ENCODE data around the gene GSX1. TPM values are rescaled to one million over a fixed set of nuclear protein-coding genes. Genes with fewer than 3 reads are reported as not detected.

Gene GSX1
- total and polyA plus RNA-seq, 7 experiments from 2014 or later: not detected

DNA sequence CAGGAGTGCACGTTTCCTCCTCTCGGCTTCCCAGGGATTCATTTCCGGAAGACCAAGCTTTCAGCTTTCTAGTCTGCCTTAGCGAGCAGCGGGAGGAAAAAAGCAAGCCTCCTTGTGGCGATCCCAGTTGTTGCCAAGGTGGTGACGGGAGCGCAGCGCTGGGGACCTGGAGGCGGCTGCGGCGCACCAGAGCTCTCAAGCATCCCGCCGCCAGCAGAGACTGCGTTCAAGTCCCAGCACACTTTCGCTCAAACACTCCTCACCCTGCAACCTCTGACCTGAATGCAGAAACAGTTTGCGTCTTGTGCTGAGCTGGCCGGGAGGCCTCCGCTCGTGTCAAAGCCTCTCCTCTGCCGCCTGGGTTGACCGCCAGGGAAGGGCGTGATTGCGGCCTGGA, 4.9 kb downstream of the GSX1 start:
- ChIA-PET POLR2A (no interaction called here), CTCF (interaction anchor here (1.7 to 1.9 kb wide), 2 partner anchors 29 to 33 kb away, joined by 3 to 5 read pairs; no protein-coding TSS in a partner anchor)
- Mint-ChIP-seq H3K4me1 (peaks cover 7 to 28% (median 14%) of the 10 kb centered on the region in 7 donors), H3K27ac (no peak overlapping the region), H3K9me3 (peaks cover 0 to 7% (median 0%) of the 10 kb centered on the region in 11 donors), H3K27me3 (peaks cover 74 to 96% (median 80%) of the 10 kb centered on the region in 5 donors), H3K4me3 (no peak overlapping the region), H3K36me3 (peaks cover 0 to 4% (median 0%) of the 10 kb centered on the region in 5 donors)
- no peak overlapping the region for H3K4me3 ChIP-seq (ENCODE audit: low read length)
- DNase-seq (no peak), ATAC-seq (no peak)
- peaks cover under 1% of the 10 kb centered on the region in 2 donors for H3K4me1 ChIP-seq (ENCODE audit: control insufficient read depth in 2 of 2, insufficient read depth in 2 of 2, low read length in 2 of 2)
- no peaks in the 10 kb centered on the region for H3K9me3 ChIP-seq (ENCODE audit: control insufficient read depth in 2 of 3, low read length in 3 of 3)
- H3K36me3 ChIP-seq (ENCODE audit: control insufficient read depth in 2 of 3, insufficient read depth in 3 of 3, low read length in 3 of 3): no peaks in the 10 kb centered on the region
- no peak overlapping the region for H3K27ac ChIP-seq (ENCODE audit: low read depth, low read length)
- intact Hi-C loops (cut with micrococcal nuclease): no loop called here
- peaks cover 3 to 16% of the 10 kb centered on the region in 2 donors for H3K27me3 ChIP-seq (ENCODE audit: control insufficient read depth in 2 of 2, insufficient read depth in 2 of 2, low read length in 2 of 2)

DNA sequence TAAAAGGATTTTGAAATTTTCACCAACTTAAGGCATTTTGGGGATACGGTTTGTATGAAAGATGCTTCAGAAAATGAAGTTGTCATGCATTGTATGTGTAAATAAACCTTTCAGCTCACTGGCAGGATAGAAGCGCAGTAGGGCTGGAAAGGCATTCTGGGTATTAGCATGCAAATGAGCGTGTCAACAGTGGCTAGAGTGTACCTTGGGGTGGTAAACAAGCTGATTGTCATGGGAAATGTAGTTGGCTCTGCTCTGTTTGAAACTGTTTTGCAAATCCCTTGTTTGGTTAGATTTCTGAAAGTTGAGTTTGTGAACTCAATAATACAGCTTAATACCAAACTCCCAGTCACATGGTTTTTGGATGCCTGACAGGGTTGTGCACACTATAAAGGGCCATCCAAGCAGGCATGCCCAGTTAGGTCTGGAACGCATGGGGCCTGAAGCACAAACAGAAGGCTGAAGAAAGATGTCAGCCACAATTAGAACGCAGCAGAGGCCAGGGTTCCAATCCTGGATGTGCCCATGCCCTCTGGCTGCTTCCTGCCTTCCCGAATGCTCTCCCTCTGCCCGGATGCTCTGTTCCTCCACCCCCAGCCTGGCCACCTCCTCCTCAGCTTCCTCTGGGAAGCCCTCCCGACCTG, 14.6 kb downstream of the GSX1 start:
- H3K36me3 ChIP-seq (ENCODE audit: control insufficient read depth in 2 of 3, insufficient read depth in 3 of 3, low read length in 3 of 3): no peaks in the 10 kb centered on the region
- Mint-ChIP-seq H3K27ac (no peak overlapping the region), H3K9me3 (peaks cover 0 to 2% (median 0%) of the 10 kb centered on the region in 11 donors), H3K4me3 (no peak overlapping the region), H3K36me3 (no peaks in the 10 kb centered on the region), H3K4me1 (no peaks in the 10 kb centered on the region), H3K27me3 (peaks cover 46 to 66% (median 58%) of the 10 kb centered on the region in 5 donors)
- no peak overlapping the region for H3K27ac ChIP-seq (ENCODE audit: low read depth, low read length)
- H3K4me3 ChIP-seq (ENCODE audit: low read length): no peak overlapping the region
- ATAC-seq (no peak), DNase-seq (no peak)
- intact Hi-C loops (cut with micrococcal nuclease): no loop called here
- ChIA-PET CTCF (interaction anchor here (0.9 to 1.3 kb wide), 2 partner anchors 10 to 19 kb away, joined by 3 read pairs; no protein-coding TSS in a partner anchor), POLR2A (no interaction called here)
- H3K4me1 ChIP-seq (ENCODE audit: control insufficient read depth in 2 of 2, insufficient read depth in 2 of 2, low read length in 2 of 2): no peaks in the 10 kb centered on the region
- H3K27me3 ChIP-seq (ENCODE audit: control insufficient read depth in 2 of 2, insufficient read depth in 2 of 2, low read length in 2 of 2): no peaks in the 10 kb centered on the region
- H3K9me3 ChIP-seq (ENCODE audit: control insufficient read depth in 2 of 3, low read length in 3 of 3): no peaks in the 10 kb centered on the region

DNA sequence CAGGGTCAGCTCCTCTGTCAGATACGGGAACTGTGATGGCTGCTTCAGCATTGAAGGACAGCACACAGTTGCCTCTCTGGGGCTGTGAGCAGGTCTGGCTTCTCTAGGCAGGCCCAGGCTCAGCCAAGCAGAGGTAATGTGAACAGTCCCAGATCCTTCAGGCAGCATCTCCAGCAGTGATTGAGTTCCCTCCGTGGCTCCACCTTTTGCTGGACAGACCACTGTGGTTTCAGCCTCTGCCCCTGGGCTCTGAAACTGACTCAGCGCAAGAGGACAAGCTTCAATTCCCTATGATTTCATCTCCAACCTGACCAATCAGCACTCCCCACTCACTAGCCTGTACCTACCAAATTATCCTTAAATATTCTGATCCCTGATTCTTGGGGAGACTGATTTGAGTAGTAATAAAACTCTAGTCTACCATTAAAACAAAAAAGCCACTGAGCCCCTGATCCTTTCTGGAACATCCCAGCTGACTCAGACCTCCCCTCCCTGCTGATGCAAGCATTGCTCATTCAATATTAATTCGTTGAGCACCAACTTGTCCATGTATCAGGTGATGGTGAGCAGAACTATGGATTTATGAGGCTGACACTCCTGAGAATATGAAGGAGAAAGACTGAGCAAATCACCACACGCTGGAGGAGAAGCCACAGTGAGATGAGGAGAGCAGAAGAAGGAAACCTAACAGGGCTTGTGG, 16.7 kb downstream of the GSX1 start:
- H3K4me3 ChIP-seq (ENCODE audit: low read length): no peak overlapping the region
- H3K27ac ChIP-seq (ENCODE audit: low read depth, low read length): no peak overlapping the region
- Mint-ChIP-seq H3K27me3 (peaks cover 39 to 67% (median 61%) of the 10 kb centered on the region in 5 donors), H3K9me3 (peaks cover 0 to 2% (median 0%) of the 10 kb centered on the region in 11 donors), H3K4me3 (no peak overlapping the region), H3K4me1 (no peaks in the 10 kb centered on the region), H3K36me3 (no peaks in the 10 kb centered on the region), H3K27ac (no peak overlapping the region)
- intact Hi-C loops (cut with micrococcal nuclease): no loop called here
- H3K27me3 ChIP-seq (ENCODE audit: control insufficient read depth in 2 of 2, insufficient read depth in 2 of 2, low read length in 2 of 2): no peaks in the 10 kb centered on the region
- no peaks in the 10 kb centered on the region for H3K36me3 ChIP-seq (ENCODE audit: control insufficient read depth in 2 of 3, insufficient read depth in 3 of 3, low read length in 3 of 3)
- H3K9me3 ChIP-seq (ENCODE audit: control insufficient read depth in 2 of 3, low read length in 3 of 3): no peaks in the 10 kb centered on the region
- DNase-seq: no peak
- ChIA-PET POLR2A (no interaction called here), CTCF (no interaction called here)
- H3K4me1 ChIP-seq (ENCODE audit: control insufficient read depth in 2 of 2, insufficient read depth in 2 of 2, low read length in 2 of 2): no peaks in the 10 kb centered on the region
- ATAC-seq: no peak

DNA sequence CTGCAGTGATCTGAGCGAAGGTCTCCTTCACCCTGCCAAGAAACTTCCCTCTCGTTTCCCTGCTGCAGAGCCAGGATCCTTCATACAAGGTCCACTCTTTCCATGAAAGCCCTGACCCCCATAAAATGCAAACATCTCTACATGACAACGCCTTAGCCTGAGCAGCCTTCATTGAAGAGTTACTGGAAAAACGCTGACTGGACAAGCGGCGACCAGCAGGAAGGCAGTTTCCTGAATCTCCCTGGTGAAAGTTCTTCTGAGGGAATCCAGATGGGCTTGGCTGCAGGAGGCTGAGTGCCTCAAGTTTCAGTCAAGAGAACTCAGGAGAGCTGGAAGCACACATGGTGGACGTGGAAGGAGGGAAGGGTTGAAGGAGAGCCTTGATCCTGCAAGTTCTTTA, 17.7 kb downstream of the GSX1 start:
- Histone ChIP-seq H3K36me3 (ENCODE audit: control insufficient read depth in 2 of 3, insufficient read depth in 3 of 3, low read length in 3 of 3) (no peaks in the 10 kb centered on the region), H3K4me1 (ENCODE audit: control insufficient read depth in 2 of 2, insufficient read depth in 2 of 2, low read length in 2 of 2) (no peaks in the 10 kb centered on the region), H3K27ac (ENCODE audit: low read depth, low read length) (no peak overlapping the region), H3K4me3 (ENCODE audit: low read length) (no peak overlapping the region), H3K9me3 (ENCODE audit: control insufficient read depth in 2 of 3, low read length in 3 of 3) (no peaks in the 10 kb centered on the region), H3K27me3 (ENCODE audit: control insufficient read depth in 2 of 2, insufficient read depth in 2 of 2, low read length in 2 of 2) (no peaks in the 10 kb centered on the region)
- no peak for DNase-seq
- intact Hi-C loops (cut with micrococcal nuclease): no loop called here
- H3K4me3 Mint-ChIP-seq: no peak overlapping the region
- no peak for ATAC-seq
- no peaks in the 10 kb centered on the region for H3K4me1 Mint-ChIP-seq
- POLR2A ChIA-PET: no interaction called here
- CTCF ChIA-PET: interaction anchor here (1.2 kb wide), 1 partner anchor 17 kb away, joined by 3 read pairs; no protein-coding TSS in a partner anchor
- peaks cover 0 to 2% (median 0%) of the 10 kb centered on the region in 11 donors for H3K9me3 Mint-ChIP-seq
- no peak overlapping the region for H3K27ac Mint-ChIP-seq
- H3K36me3 Mint-ChIP-seq: no peaks in the 10 kb centered on the region
- peaks cover 38 to 68% (median 63%) of the 10 kb centered on the region in 5 donors for H3K27me3 Mint-ChIP-seq

DNA sequence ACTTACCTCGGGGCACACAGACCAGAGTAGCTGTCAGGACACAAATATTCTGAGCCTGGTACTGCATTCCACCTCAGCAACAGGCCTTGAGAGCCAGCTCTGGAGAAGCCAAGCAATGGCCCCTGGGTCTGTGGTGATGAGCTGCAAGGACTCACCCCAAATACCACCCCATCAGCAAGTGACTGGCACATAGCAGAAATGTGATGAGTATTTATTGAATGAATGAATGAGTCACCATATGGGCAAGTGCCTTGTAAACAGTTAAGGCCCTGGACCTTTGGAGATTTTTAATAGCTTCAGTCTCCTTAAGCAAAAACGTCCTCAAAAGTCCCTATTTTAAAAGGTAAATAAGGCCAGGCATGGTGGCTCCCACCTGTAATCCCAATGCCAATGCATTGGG, 18.2 kb downstream of the GSX1 start:
- H3K4me3 ChIP-seq (ENCODE audit: low read length): no peak overlapping the region
- no peaks in the 10 kb centered on the region for H3K36me3 ChIP-seq (ENCODE audit: control insufficient read depth in 2 of 3, insufficient read depth in 3 of 3, low read length in 3 of 3)
- ChIA-PET CTCF (interaction anchor here (1.2 kb wide), 1 partner anchor 16 kb away, joined by 3 read pairs; no protein-coding TSS in a partner anchor), POLR2A (no interaction called here)
- Mint-ChIP-seq H3K9me3 (peaks cover 0 to 2% (median 0%) of the 10 kb centered on the region in 11 donors), H3K27me3 (peaks cover 37 to 67% (median 63%) of the 10 kb centered on the region in 5 donors), H3K36me3 (no peaks in the 10 kb centered on the region), H3K4me3 (no peak overlapping the region), H3K27ac (no peak overlapping the region), H3K4me1 (no peaks in the 10 kb centered on the region)
- H3K4me1 ChIP-seq (ENCODE audit: control insufficient read depth in 2 of 2, insufficient read depth in 2 of 2, low read length in 2 of 2): no peaks in the 10 kb centered on the region
- DNase-seq (no peak), ATAC-seq (no peak)
- intact Hi-C loops (cut with micrococcal nuclease): no loop called here
- no peaks in the 10 kb centered on the region for H3K9me3 ChIP-seq (ENCODE audit: control insufficient read depth in 2 of 3, low read length in 3 of 3)
- H3K27ac ChIP-seq (ENCODE audit: low read depth, low read length): no peak overlapping the region
- H3K27me3 ChIP-seq (ENCODE audit: control insufficient read depth in 2 of 2, insufficient read depth in 2 of 2, low read length in 2 of 2): no peaks in the 10 kb centered on the region

DNA sequence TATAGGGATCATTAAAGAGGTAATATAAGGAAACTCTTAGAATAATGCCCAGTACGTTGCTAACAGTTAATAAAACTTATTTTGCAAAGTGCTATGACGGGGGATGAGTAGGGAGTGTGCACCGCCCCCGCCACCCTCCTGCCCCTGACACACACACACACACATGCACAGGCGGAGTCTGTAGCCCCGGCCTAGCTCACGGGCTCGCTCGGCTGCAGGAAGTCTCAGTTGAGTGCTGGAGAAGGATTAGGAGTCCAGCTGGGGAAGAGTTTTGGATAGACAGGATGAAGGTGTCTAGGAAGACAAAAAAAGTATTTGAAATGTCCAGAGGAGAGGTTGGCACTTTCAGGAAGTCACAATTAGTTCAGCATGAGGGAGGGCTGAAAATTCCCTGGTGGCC, 21.5 kb downstream of the GSX1 start:
- no peaks in the 10 kb centered on the region for H3K27me3 ChIP-seq (ENCODE audit: control insufficient read depth in 2 of 2, insufficient read depth in 2 of 2, low read length in 2 of 2)
- Mint-ChIP-seq H3K9me3 (no peaks in the 10 kb centered on the region), H3K27me3 (peaks cover 23 to 60% (median 54%) of the 10 kb centered on the region in 5 donors), H3K36me3 (no peaks in the 10 kb centered on the region), H3K4me3 (no peak overlapping the region), H3K4me1 (no peaks in the 10 kb centered on the region), H3K27ac (no peak overlapping the region)
- H3K9me3 ChIP-seq (ENCODE audit: control insufficient read depth in 2 of 3, low read length in 3 of 3): no peaks in the 10 kb centered on the region
- ChIA-PET CTCF (no interaction called here), POLR2A (no interaction called here)
- no peak for DNase-seq
- no peak for ATAC-seq
- no peak overlapping the region for H3K4me3 ChIP-seq (ENCODE audit: low read length)
- intact Hi-C loops (cut with micrococcal nuclease): no loop called here
- no peaks in the 10 kb centered on the region for H3K36me3 ChIP-seq (ENCODE audit: control insufficient read depth in 2 of 3, insufficient read depth in 3 of 3, low read length in 3 of 3)
- no peaks in the 10 kb centered on the region for H3K4me1 ChIP-seq (ENCODE audit: control insufficient read depth in 2 of 2, insufficient read depth in 2 of 2, low read length in 2 of 2)
- H3K27ac ChIP-seq (ENCODE audit: low read depth, low read length): no peak overlapping the region
